Neural cell (in vitro differentiated cells): ENCODE results near the gene PTPRN2. TPM values are rescaled to one million over a fixed set of nuclear protein-coding genes. Genes with fewer than 3 reads are reported as not detected.

Source experiments
- H2AFZ ChIP-seq: fragments of 200-600, 300-800 bp; sonication (generic), shearing (Covaris generic); 2 replicates; pipeline ENCODE4 v1.6.0; 2014; ENCODE audit warnings: low read depth, mild to moderate bottlenecking, antibody characterized with exemption, low read length, moderate library complexity
- H3F3A ChIP-seq: fragments of 200-600 bp; shearing (Covaris generic); 2 replicates; pipeline ENCODE4 v1.6.1; 2016; ENCODE audit warnings: mild to moderate bottlenecking, moderate library complexity, mixed read lengths, antibody characterized with exemption, low read length; ENCODE audit not compliant: insufficient read depth, poor library complexity, severe bottlenecking
- H3K27ac ChIP-seq: fragments of 200-600, 300-800 bp; sonication (generic), shearing (Covaris generic); 2 replicates; pipeline ENCODE4 v1.5.1; 2014; ENCODE audit warnings: mild to moderate bottlenecking, low read length, moderate library complexity
- H3K27me3 ChIP-seq: fragments of 300-800, 200-600 bp; sonication (generic), shearing (Covaris generic); 2 replicates; pipeline ENCODE4 v1.6.0; 2014; ENCODE audit warnings: mild to moderate bottlenecking, low read depth, low read length, moderate library complexity; ENCODE audit not compliant: insufficient read depth
- H3K36me3 ChIP-seq: fragments of 300-800, 200-600 bp; sonication (generic), shearing (Covaris generic); 2 replicates; pipeline ENCODE4 v1.5.1; 2014; ENCODE audit warnings: mild to moderate bottlenecking, antibody characterized with exemption, low read length, moderate library complexity; ENCODE audit not compliant: insufficient read depth
- H3K4me2 ChIP-seq: fragments of 300-800, 200-600 bp; sonication (generic), shearing (Covaris generic); 2 replicates; pipeline ENCODE4 v1.6.0; 2014; ENCODE audit warnings: mild to moderate bottlenecking, low read length
- H3K4me3 ChIP-seq: fragments of 300-800, 200-600 bp; sonication (generic), shearing (Covaris generic); 2 replicates; pipeline ENCODE4 v1.5.1; 2014; ENCODE audit warnings: mild to moderate bottlenecking, low read length, moderate library complexity
- H3K79me2 ChIP-seq: fragments of 200-600 bp; shearing (Covaris generic); replicated peaks from 2 replicates; pipeline ENCODE4 v1.6.0; 2014; ENCODE audit warnings: mild to moderate bottlenecking, low read length, moderate library complexity; ENCODE audit not compliant: insufficient read depth
- H3K9ac ChIP-seq: fragments of 300-800, 200-600 bp; sonication (generic), shearing (Covaris generic); 2 replicates; pipeline ENCODE4 v1.6.1; 2016; ENCODE audit warnings: mild to moderate bottlenecking, low read length, mixed read lengths
- H3K9me2 ChIP-seq: fragments of 200-600 bp; shearing (Covaris generic); 2 replicates; pipeline ENCODE4 v1.6.1; 2016; ENCODE audit warnings: mild to moderate bottlenecking, low read length, mixed read lengths; ENCODE audit not compliant: insufficient read depth
- H3K9me3 ChIP-seq: fragments of 200-600, 300-800 bp; sonication (generic), shearing (Covaris generic); 2 replicates; pipeline ENCODE4 v1.6.1; 2016; ENCODE audit warnings: mild to moderate bottlenecking, mixed run types, low read length, moderate library complexity, mixed read lengths
- H4K20me1 ChIP-seq: fragments of 200-600 bp; shearing (Covaris generic); 2 replicates; pipeline ENCODE4 v1.6.1; 2016; ENCODE audit warnings: mild to moderate bottlenecking, mixed run types; ENCODE audit not compliant: insufficient read depth
- CTCF ChIP-seq: fragments of 450-650 bp; IDR thresholded peaks from 2 replicates; pipeline ENCODE4 v1.5.1; 2014; ENCODE audit warnings: antibody characterized with exemption, mild to moderate bottlenecking, moderate library complexity; ENCODE audit not compliant: poor library complexity, severe bottlenecking
- EP300 ChIP-seq: fragments of 450-650 bp; conservative IDR thresholded peaks from 2 replicates; pipeline ENCODE4 v1.6.1; 2014; ENCODE audit warnings: antibody characterized with exemption, mild to moderate bottlenecking, moderate library complexity; ENCODE audit not compliant: poor library complexity, severe bottlenecking
- EZH2 ChIP-seq: fragments of 200-600, 300-800 bp; shearing (Covaris generic), sonication (generic); IDR thresholded peaks from 2 replicates; pipeline ENCODE4 v1.6.1; 2014; ENCODE audit warnings: antibody characterized with exemption, low read length, borderline replicate concordance, mild to moderate bottlenecking; ENCODE audit not compliant: insufficient read depth, poor library complexity, severe bottlenecking
- MXI1 ChIP-seq: fragments of 450-650 bp; conservative IDR thresholded peaks from 2 replicates; pipeline ENCODE4 v1.6.1; 2014; ENCODE audit warnings: antibody characterized with exemption, mild to moderate bottlenecking; ENCODE audit not compliant: poor library complexity, severe bottlenecking
- POLR2AphosphoS5 ChIP-seq: IDR thresholded peaks from 2 replicates; pipeline ENCODE4 v1.6.1; 2012
- RAD21 ChIP-seq: fragments of 450-650 bp; conservative IDR thresholded peaks from 2 replicates; pipeline ENCODE4 v1.6.1; 2014; ENCODE audit warnings: antibody characterized with exemption, mild to moderate bottlenecking, moderate library complexity
- REST ChIP-seq: IDR thresholded peaks from 2 replicates; pipeline ENCODE4 v1.6.1; 2012; ENCODE audit warnings: borderline replicate concordance
- SMC3 ChIP-seq: fragments of 450-650 bp; conservative IDR thresholded peaks from 2 replicates; pipeline ENCODE4 v1.6.1; 2014; ENCODE audit warnings: antibody characterized with exemption, mild to moderate bottlenecking, moderate library complexity; ENCODE audit not compliant: poor library complexity
- TAF1 ChIP-seq: IDR thresholded peaks from 2 replicates; pipeline ENCODE4 v1.6.1; 2012; ENCODE audit warnings: low read depth
- polyA plus RNA-seq: library from polyadenylated mRNA; depleted of rRNA; stranded (reverse); fragments of >200 nt; gene quantifications from 2 replicates; pipeline ENCODE4 v1.2.3, GENCODE V29; 2014

PTPRN2 gene
- polyA plus RNA-seq, 1 donor from 2014 or later = 31.0 TPM

GRCh38 chr7:158541346-158542010 is 46.1 kb downstream of the PTPRN2 start:
- Histone ChIP-seq H2AFZ (no peak overlapping the region), H3K27ac (no peak overlapping the region), H3K9ac (no peak overlapping the region), H3K36me3 (no peaks in the 10 kb centered on the region), H3K4me3 (no peak overlapping the region), H3K79me2 (no peaks in the 10 kb centered on the region), H3K4me2 (no peak overlapping the region), H3K9me3 (no peaks in the 10 kb centered on the region), H4K20me1 (no peaks in the 10 kb centered on the region), H3K9me2 (no peaks in the 10 kb centered on the region), H3F3A (no peaks in the 10 kb centered on the region), H3K27me3 (no peaks in the 10 kb centered on the region)
- TF ChIP-seq SMC3 (no peak), MXI1 (no peak), TAF1 (no peak), EP300 (no peak), REST (no peak), RAD21 (no peak), EZH2 (no peak), CTCF (no peak), POLR2AphosphoS5 (no peak)

GRCh38 chr7:158539711-158540146 is 47.9 kb downstream of the PTPRN2 start:
- no peaks in the 10 kb centered on the region for H3K36me3 ChIP-seq
- H3K27ac ChIP-seq = no peak overlapping the region
- TF ChIP-seq CTCF (no peak), SMC3 (no peak), REST (no peak), TAF1 (no peak), RAD21 (no peak), EZH2 (no peak), EP300 (no peak), POLR2AphosphoS5 (no peak), MXI1 (no peak)

More at GRCh38 chr7:158539711-158540146, 47.9 kb downstream of the PTPRN2 start:
- no peak overlapping the region for H2AFZ ChIP-seq
- H3F3A ChIP-seq = no peaks in the 10 kb centered on the region
- no peaks in the 10 kb centered on the region for H3K79me2 ChIP-seq
- H3K4me2 ChIP-seq = no peak overlapping the region
- H3K9me3 ChIP-seq = no peaks in the 10 kb centered on the region
- H3K9me2 ChIP-seq = no peaks in the 10 kb centered on the region
- H4K20me1 ChIP-seq = no peaks in the 10 kb centered on the region
- H3K4me3 ChIP-seq = no peak overlapping the region
- no peaks in the 10 kb centered on the region for H3K27me3 ChIP-seq
- no peak overlapping the region for H3K9ac ChIP-seq
